Fibroblast of lung (primary cell): ENCODE measurements around the gene FCMR. TPM values are rescaled to one million over a fixed set of nuclear protein-coding genes. Genes with fewer than 3 reads are reported as not detected.

ENCODE experiments used
- DNase-seq, 2 donors: peaks; one replicate each; pipeline versions ENCODE4 v3.0.0 to v3.0.0-alpha.2; 2010; ENCODE audit warnings: low read depth in 2 of 2
- H2AFZ ChIP-seq: 2 replicates; pipeline ENCODE4 v1.5.1; 2012; ENCODE audit warnings: low read length, control low read depth, inconsistent platforms
- H3K27ac ChIP-seq: 2 replicates; pipeline ENCODE4 v1.5.1; 2011; ENCODE audit warnings: low read length, control low read depth; ENCODE audit not compliant: insufficient read depth
- H3K27me3 ChIP-seq: 2 replicates; pipeline ENCODE4 v1.5.1; 2011; ENCODE audit warnings: mild to moderate bottlenecking, low read length; ENCODE audit not compliant: control insufficient read depth, insufficient read depth
- H3K36me3 ChIP-seq: 2 replicates; pipeline ENCODE4 v1.5.1; 2011; ENCODE audit warnings: low read length; ENCODE audit not compliant: control insufficient read depth, insufficient read depth
- H3K4me1 ChIP-seq: 2 replicates; pipeline ENCODE4 v1.5.1; 2011; ENCODE audit warnings: low read length; ENCODE audit not compliant: control insufficient read depth, insufficient read depth; ENCODE audit errors: extremely low read depth
- H3K4me2 ChIP-seq: 2 replicates; pipeline ENCODE4 v1.5.1; 2011; ENCODE audit warnings: low read length, control low read depth; ENCODE audit not compliant: insufficient read depth; ENCODE audit errors: extremely low read depth
- H3K4me3 ChIP-seq, 4 experiments: fragments of 200-600 bp in 1 of 4; sonication (generic) in 1 of 4; replicated peaks in 1 of 4; 2 replicates each; pipeline ENCODE4 v1.5.1; 2011 to 2016; ENCODE audit warnings: low read length in 4 of 4, low read depth in 3 of 4, mild to moderate bottlenecking in 3 of 4, control low read depth in 2 of 4, inconsistent platforms in 1 of 4, mixed read lengths in 1 of 4; ENCODE audit not compliant: insufficient read depth in 1 of 4; ENCODE audit errors: control extremely low read depth in 1 of 4
- H3K79me2 ChIP-seq: 2 replicates; pipeline ENCODE4 v1.5.1; 2012; ENCODE audit warnings: mild to moderate bottlenecking, low read length, inconsistent platforms; ENCODE audit not compliant: control insufficient read depth, insufficient read depth
- H3K9ac ChIP-seq: 2 replicates; pipeline ENCODE4 v1.5.1; 2011; ENCODE audit warnings: mild to moderate bottlenecking, low read length, control low read depth; ENCODE audit not compliant: insufficient read depth
- H3K9me3 ChIP-seq: 2 replicates; pipeline ENCODE4 v1.5.1; 2012; ENCODE audit warnings: low read depth, low read length; ENCODE audit not compliant: control insufficient read depth, insufficient read depth
- H4K20me1 ChIP-seq: 2 replicates; pipeline ENCODE4 v1.5.1; 2011; ENCODE audit warnings: low read length; ENCODE audit not compliant: control insufficient read depth, insufficient read depth; ENCODE audit errors: extremely low read depth
- EZH2 ChIP-seq: IDR thresholded peaks from 2 replicates; pipeline ENCODE4 v1.5.1; 2012; ENCODE audit warnings: low read length, control low read depth, mild to moderate bottlenecking; ENCODE audit errors: missing control alignments
- polyA plus RNA-seq, 2 donors: library from polyadenylated mRNA; depleted of rRNA in 1 of 2; stranded (reverse) in 1 of 2; unstranded in 1 of 2; fragments of >200 nt; gene quantifications; 2 replicates each; pipeline ENCODE4 v1.2.1, GENCODE V29; 2011 to 2012; ENCODE audit warnings: missing spikeins in 1 of 2
- total RNA-seq: library from RNA; depleted of rRNA; stranded (reverse); fragments of >200 nt; gene quantifications from 2 replicates; pipeline ENCODE4 v1.2.1, GENCODE V29; 2014
- TF ChIP-seq, protein P1 (sequence below), 2 donors: IDR thresholded peaks in 1 of 2; conservative IDR thresholded peaks in 1 of 2; 1 replicate in 1 of 2; 2 replicates in 1 of 2; pipeline ENCODE4 v1.5.1; 2011 to 2012; ENCODE audit warnings: low read length in 2 of 2, control low read depth in 1 of 2, inconsistent platforms in 1 of 2, low read depth in 1 of 2, mild to moderate bottlenecking in 1 of 2

FCMR gene
- total and polyA plus RNA-seq, 2 donors (not counting 1 experiment from before 2014, with no cell fraction given), result 0.33 to 4.3 TPM

DNA sequence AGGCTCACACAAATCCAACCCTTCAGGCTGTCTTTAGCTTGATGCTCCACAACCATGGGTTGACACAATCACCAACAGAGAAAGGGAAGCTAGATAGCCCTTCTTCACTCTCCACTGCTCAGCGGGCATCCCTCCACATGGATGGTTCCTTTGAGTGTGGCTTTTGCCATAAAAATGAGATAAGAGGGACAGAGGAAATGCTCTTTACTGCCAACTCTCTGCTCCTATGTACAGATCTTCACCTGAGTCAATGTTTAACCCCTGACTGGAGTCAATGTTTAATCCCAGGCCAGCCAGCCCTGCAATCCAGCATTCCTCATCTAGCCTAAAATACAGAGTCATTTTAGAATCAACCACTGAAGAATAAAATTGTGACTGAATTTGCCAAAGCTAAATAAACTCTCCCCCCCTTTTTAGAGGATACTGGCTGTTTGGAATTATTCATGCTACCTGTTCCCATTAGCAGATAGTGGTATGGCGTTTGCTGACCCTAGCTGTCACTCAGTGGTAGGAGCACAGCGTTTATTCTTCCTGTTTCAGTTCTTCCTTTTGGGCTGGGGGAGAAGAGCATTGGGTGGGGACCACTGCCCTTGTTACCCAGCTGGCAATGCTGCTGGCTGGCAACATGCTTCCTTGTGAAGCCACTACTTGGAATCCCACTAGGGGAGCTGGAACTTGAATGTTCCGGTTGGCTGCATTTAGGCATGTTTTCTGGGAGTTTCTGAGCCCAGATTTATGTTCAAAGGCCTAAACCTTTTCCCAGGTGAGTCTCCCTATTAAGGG is 29.8 kb upstream of the FCMR start:
- no peaks in the 10 kb centered on the region for H3K36me3 ChIP-seq
- H3K9ac ChIP-seq, result no peak overlapping the region
- no peaks in the 10 kb centered on the region for H4K20me1 ChIP-seq
- H3K79me2 ChIP-seq, result no peaks in the 10 kb centered on the region
- peaks cover 4% of the 10 kb centered on the region for H3K27me3 ChIP-seq
- H3K9me3 ChIP-seq, result no peaks in the 10 kb centered on the region
- DNase-seq, result no peak
- no peak overlapping the region for H3K27ac ChIP-seq
- no peak for TF ChIP-seq EZH2
- TF ChIP-seq, protein P1, sequence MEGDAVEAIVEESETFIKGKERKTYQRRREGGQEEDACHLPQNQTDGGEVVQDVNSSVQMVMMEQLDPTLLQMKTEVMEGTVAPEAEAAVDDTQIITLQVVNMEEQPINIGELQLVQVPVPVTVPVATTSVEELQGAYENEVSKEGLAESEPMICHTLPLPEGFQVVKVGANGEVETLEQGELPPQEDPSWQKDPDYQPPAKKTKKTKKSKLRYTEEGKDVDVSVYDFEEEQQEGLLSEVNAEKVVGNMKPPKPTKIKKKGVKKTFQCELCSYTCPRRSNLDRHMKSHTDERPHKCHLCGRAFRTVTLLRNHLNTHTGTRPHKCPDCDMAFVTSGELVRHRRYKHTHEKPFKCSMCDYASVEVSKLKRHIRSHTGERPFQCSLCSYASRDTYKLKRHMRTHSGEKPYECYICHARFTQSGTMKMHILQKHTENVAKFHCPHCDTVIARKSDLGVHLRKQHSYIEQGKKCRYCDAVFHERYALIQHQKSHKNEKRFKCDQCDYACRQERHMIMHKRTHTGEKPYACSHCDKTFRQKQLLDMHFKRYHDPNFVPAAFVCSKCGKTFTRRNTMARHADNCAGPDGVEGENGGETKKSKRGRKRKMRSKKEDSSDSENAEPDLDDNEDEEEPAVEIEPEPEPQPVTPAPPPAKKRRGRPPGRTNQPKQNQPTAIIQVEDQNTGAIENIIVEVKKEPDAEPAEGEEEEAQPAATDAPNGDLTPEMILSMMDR (conservative IDR thresholded peaks at IDR 0.05 in 1 of 2, IDR thresholded peaks at IDR 0.05 in 1 of 2; ENCODE audit: low read depth in 1 of 2, low read length in 2 of 2), result no peak
- H2AFZ ChIP-seq, result no peak overlapping the region
- H3K4me1 ChIP-seq, result no peaks in the 10 kb centered on the region
- H3K4me2 ChIP-seq, result no peak overlapping the region
- no peak overlapping the region for H3K4me3 ChIP-seq

GRCh38 chr1:206949641-206950040 is 27.9 kb upstream of the FCMR start:
- H3K9ac ChIP-seq, result no peak overlapping the region
- no peak overlapping the region for H3K4me2 ChIP-seq
- H3K27me3 ChIP-seq, result peaks cover 16% of the 10 kb centered on the region
- H3K9me3 ChIP-seq, result no peaks in the 10 kb centered on the region
- no peak overlapping the region for H3K4me3 ChIP-seq
- H3K4me1 ChIP-seq, result no peaks in the 10 kb centered on the region
- no peak for TF ChIP-seq EZH2
- TF ChIP-seq, protein P1 (conservative IDR thresholded peaks at IDR 0.05 in 1 of 2, IDR thresholded peaks at IDR 0.05 in 1 of 2; ENCODE audit: low read depth in 1 of 2, low read length in 2 of 2), result no peak
- no peaks in the 10 kb centered on the region for H3K36me3 ChIP-seq
- H3K79me2 ChIP-seq, result no peaks in the 10 kb centered on the region
- H2AFZ ChIP-seq, result no peak overlapping the region
- no peaks in the 10 kb centered on the region for H4K20me1 ChIP-seq
- DNase-seq, result no peak
- H3K27ac ChIP-seq, result no peak overlapping the region

- Histone ChIP-seq H2AFZ (no peak overlapping the region), H3K4me2 (no peak overlapping the region), H3K79me2 (no peaks in the 10 kb centered on the region), H3K9me3 (no peaks in the 10 kb centered on the region), H3K9ac (no peak overlapping the region), H4K20me1 (no peaks in the 10 kb centered on the region), H3K36me3 (no peaks in the 10 kb centered on the region), H3K4me3 (no peak overlapping the region), H3K4me1 (no peaks in the 10 kb centered on the region), H3K27me3 (peaks cover 14% of the 10 kb centered on the region), H3K27ac (no peak overlapping the region)
- no peak for TF ChIP-seq EZH2
- TF ChIP-seq, protein P1 (conservative IDR thresholded peaks at IDR 0.05 in 1 of 2, IDR thresholded peaks at IDR 0.05 in 1 of 2; ENCODE audit: low read depth in 1 of 2, low read length in 2 of 2), result no peak
- no peak for DNase-seq
Observed at GRCh38 chr1:206949208-206949607, 27.5 kb upstream of the FCMR start.
